Stimulated activated CD4-positive, alpha-beta T cell treated with anti-CD3 and anti-CD28 coated beads, Interleukin-1b, Interleukin-23, amount 100 ng/mL, for 1 hour (primary cell): ENCODE data around the gene ASB10.
A peak's percentile ranks its signal among the peaks of the same experiment; 100 is the strongest.

Experiments used
- DNase-seq, 2 donors: peaks; one replicate each; pipeline ENCODE4 v3.0.0-alpha.2; 2020; ENCODE audit warnings: low read depth in 2 of 2

The ASB10 gene

DNA sequence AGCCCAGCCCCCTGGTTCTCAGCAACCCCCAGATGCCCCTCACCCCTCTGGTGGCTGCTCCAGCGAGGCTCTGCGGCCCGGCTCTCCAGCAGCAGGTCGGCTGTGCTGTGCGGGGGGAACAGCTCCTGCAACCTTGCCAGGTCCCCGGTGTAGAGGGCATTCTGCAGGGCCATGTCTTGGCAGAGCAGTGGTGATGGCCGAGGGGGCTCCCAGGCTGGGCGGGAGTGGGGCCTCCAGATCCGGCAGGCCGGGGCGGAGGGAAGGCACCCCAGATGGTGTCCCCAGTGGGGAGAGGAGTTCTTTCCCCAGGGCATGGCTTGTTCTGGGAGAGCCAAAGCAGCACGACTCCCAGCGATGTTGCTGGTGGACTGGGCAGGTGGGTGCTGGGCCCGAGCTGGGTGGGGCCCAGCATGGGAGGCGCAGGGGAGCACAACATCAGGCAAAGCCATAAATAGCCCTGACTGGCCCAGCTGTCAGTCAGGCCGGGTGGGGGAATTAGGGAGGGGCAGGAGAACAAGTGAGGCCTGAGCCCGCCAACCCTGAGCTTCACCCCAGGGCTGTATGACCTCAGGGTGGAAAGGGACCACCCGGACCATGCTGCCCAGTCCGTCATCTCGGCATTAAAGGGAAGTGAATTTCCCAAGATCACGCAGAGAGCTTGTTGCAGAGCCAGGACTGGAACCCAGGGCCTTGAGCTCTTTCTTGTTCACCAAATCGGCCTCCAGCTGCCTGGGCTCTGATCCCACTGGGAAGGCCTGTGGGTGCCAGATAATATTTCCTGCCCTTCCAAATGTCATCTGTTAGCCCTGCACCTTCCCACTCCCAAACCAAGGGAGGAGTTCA, 580 bp upstream of the ASB10 start:
- no peak for DNase-seq

DNA sequence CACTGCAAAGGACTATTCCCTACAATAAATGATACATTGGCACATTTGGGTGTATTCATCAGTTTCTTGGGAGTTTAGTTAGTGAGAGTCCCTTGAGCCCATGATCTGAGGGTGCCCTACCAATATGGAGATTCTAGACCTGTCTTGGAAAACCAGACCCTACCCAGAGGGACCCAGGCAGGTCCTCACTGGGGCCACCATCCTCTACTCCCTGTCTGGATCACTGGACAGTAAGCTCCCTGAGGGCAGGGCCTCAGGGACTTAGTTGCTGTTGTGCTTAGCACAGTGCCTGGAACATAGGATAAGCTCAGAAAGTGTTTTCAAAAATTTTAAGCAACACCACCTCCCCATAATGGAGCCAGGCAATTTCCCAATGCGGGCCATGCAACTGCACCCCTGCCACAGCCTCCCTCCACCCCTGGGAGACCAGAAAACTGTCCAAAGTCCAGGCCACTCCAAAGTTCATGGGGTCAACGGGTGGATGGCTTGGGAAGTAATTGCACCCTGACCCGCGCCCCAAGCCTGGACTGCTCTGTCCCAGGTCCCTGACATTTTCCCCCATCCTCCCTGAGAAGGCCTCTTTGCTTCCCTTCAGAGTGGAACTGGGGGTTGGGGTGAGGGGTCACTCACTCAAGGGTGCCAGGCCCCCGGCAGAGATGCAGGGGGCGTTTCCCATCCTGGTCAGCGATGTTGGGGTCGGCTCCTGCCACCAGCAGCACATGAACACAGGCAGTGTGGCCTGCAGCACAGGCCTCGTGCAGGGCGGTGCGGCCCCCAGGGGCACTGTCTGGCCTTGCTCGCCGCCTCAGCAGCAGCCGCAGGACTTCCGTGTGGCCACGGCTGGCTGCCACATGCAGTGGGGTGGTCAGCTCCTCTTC, 1.0 kb downstream of the ASB10 start:
- no peak for DNase-seq

DNA sequence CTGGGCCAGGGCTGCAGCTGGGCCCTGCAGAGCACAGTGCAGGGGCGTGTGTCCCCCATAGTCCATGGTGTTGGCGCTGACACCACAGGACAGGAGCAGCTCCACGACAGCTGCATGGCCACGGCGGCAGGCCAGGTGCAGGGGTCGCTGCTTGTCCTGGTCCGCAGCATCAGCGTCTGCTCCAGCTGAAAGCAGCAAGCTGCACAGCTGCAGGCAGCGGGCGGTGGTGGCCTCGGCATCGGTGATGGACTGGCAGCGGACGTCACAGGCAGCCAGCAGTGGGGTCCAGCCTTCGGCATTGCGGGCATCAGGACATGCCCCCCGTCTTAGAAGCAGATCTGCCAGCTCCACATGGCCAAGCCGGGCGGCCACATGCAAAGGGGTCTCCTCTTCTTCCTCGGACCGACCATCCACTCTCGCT, 6.0 kb downstream of the ASB10 start:
- DNase-seq: no peak

DNA sequence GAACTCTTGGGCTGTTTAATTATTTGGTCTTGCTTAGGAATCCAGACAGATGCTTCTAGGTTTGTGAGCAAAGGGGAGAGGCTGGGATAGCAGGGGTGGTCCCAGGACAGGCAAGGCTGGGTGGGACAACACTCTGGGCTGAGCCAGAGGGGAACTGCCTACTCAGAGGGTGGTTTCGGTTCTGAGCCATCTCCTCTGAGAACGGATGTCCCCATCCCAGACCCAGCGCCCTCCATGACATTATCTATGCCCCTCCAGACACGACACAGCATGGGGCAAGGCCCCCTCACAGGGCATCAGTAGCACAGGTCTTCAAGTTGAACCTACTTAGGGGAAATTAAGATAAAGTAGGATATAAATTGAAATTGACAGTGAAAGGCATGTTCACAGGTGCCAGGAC, 7.1 kb downstream of the ASB10 start:
- no peak for DNase-seq

DNA sequence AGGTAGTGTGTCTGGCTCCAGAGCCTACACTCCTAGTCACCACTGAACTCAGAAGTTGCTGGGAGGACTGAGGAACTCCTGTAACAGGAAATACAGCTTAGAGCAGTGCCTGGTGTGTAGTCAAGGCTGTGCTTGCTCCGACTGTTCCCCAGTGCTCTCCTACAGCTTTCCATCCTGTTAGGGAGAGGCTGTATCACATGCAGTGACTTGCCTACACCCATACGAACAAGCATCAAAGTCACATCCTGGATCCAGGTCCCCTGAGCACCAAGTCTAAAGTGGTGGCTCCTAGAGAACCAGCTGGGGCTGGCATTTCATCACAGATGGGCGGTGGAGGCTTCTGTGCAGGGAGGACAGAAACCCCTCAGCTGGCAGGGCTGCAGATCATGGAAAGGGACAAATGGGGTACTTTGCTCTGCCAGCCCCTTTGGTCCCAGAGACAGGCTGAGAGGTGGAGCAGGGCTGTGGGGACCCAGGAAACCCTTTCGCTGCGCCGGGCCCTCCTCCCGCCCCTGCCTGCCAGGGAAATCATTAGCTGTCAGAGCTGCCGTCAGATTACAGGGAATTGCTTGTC, 7.7 kb downstream of the ASB10 start:
- no peak for DNase-seq

GRCh38 chr7:151178831-151179230, 8.2 kb downstream of the ASB10 start:
- no peak for DNase-seq

GRCh38 chr7:151178236-151178635, 8.8 kb downstream of the ASB10 start:
- no peak for DNase-seq

GRCh38 chr7:151177310-151177709, 9.7 kb downstream of the ASB10 start:
- DNase-seq: no peak

DNA sequence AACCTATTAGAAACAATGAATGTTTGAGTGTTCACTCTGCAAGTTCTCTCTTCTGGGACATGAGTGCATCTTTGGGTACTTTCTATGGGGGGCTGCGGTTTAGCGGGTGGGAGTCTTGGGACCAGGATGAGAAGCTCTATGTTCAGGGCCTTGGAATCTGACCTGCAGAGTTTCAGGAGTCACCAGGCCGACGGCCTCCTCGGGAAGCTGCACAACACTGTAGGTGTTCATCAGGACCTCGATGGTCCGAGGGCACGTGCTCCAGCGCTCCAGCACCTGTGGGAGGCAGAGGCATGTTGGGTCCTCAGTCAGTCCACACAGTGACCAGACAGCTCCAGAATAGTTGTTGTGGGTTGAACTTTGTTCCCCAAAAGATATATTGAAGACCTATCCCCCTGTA, 10.6 kb downstream of the ASB10 start:
- DNase-seq: no peak

GRCh38 chr7:151175793-151176311, 11.2 kb downstream of the ASB10 start:
- DNase-seq: no peak

DNA sequence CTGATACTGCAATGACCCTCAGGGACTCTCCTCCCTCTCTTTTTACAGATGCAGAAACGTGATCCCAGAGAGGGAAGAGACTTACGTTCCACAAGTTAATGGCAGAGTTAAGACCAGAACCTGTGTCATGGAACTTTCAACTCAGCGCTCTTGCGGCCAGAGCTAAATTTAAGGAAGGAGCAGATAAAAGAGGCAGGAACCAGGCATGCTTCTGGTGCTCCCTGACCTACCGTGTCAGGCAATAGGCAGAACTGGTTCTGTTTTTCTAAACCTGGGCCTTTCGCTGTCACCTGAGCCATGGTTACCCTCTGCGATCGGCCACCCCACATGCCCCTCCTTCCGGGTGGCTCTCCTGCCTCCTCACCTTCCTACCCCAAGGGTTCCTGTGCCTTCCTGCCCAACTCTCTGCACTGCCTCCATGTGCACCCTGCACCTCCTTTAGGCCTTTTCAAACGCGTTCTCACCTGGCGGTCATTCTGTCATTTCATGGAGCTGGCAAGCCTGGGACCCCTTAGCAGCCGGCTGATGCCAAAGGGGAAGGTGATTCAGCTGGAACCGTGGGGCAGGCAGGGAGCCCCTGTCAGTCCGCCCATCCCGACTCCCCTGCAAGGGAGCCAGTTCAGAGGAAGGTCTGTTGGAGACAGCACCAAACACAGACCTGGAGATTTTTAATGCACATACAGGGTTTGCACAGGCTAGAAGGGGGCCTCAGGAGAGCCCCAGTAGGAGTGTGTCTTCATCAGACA, 11.8 kb downstream of the ASB10 start:
- no peak for DNase-seq

GRCh38 chr7:151174246-151175046, 12.6 kb downstream of the ASB10 start:
- no peak for DNase-seq

DNA sequence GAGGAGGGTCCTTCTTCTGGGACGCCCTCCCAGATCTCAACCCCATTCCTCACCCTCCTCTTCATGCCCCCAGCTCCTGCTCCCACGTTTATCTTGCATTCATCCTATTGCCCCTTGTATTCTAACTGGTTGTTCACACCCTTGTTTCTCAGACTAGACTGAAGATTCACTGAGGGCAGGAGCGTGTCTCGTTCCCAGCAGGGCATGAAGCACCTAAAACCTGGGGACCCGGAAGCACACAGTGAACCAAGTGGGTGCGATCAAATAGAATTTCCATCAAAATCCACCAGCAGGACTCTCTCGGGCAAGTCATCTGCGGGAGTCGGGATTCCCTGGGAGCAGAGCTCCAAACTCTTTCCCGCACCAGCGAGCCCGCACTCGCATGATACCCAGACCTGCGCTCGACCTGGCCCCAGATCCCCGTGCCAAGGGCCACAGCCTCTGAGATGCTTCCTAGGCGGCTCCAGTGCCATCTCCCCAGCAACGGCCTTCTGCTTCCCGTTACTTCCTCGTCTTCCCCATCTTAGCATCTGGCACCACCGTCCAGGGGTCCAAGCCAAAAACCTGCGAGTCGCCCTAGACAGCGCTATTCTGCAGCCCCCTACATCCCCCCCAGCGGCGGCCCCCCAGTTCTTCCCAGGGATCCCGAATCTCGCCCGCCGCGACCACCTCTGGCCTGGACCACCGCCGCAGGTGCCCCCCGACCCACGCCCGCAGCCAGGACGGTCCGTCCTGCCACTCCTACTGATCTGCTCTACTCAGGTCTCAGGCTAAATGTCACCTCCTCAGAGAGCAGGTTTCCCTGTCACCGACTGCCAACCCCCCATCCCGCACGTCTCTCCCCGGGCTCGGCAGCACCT, 13.4 kb downstream of the ASB10 start:
- no peak for DNase-seq

DNA sequence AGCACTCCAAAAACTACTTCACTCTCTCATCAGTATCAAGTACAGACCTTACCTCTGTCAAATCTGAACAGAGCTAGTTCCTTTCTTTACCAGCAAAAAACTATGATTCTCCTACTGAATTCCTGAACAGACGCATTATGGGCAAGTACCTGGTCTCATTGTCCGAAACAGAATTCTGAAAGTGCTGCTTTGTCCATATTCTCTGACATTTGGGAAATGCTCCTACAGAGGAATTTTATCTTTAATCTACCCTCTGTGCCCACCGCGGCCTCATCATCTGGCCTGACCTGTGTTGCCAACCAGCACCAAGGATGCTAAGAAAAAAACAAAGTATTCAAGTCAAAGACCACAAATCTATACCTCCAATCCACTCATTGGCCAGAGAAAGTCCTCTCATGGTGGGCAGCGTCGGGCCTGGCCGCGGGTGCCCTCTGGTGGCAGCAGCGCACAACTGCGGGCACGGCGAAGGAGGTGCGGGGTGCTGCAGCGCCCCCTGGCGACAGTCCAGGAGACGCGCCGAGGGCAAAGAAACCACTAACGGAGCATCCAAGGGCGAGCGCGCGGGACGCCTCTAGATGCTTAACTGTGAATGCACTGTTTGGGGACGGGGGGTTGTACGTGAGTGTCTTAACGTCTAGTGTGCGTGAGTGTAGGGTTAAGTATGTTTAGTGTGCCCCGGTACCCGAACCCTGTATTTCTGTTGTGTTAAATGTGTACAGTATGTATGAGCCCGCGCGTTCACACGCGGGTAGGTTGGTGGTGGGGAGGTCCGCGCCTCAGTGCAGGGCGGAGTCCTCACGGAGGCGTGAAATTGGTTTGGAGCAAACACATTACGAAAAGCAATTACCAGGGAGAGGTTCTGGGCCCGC, 14.5 kb downstream of the ASB10 start:
- DNase-seq: peak; percentile 57 to 70

GRCh38 chr7:151168787-151169162, 18.3 kb downstream of the ASB10 start:
- DNase-seq: no peak

GRCh38 chr7:151168003-151168786, 18.9 kb downstream of the ASB10 start:
- DNase-seq: peak in 1 of 2 donors; percentile 42

DNA sequence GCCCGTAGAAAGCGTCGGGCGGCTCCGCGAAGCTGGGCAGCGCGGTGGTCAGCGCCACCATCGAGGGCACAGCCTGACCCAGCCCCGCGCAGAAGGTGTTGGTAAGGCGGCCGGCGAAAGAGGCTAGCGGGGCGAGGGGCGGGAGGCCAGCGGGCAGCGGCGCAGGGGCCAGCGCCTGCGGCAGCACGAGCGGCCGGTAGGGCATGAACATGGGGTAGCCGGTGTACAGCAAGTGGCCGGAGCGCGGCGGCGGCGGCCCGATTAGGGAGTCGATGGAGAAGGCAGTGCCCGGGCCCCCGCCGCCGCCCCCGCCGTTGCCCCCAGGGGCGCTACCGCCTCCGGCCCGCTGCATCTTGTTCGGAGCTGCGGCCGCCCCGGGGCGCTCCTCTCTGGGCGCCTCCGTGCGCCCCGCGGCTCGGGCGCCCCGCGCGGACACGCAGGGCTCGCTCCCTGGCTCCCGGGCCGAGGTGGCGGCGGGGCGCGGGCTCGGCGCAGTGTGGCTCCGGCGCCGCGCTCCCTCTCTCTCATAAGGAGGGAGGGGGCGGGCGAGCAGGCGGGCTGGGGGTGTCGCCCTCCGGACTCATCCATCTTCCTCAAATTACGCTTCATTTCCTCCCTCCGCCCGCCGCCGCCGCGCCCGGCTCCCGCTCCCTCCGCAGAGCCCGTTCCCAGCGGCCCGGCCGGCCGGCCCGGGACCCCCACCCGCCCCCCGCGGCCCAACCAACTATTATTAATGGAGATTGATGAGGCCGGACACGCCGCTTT, 19.7 kb downstream of the ASB10 start, which contains the start of gene GBX1:
TSS of gene GBX1 (minus strand) at position 498 of the 765 bp plus-strand sequence. CDS start at position 352, 146 bp downstream.
- DNase-seq: no peak
